H1 (cell line): Measurements from ENCODE around the gene PRAF2. TPM values are rescaled to one million over a fixed set of nuclear protein-coding genes. Genes with fewer than 3 reads are reported as not detected.

Source experiments
- CTCF ChIA-PET: fragments of 300-600 bp; sonication (Branson Sonifier 250); formaldehyde crosslinking; loops from one replicate; lab custom pipeline; 2021; ENCODE audit not compliant: partially characterized antibody; lab: Charles Lee
- POLR2A ChIA-PET: fragments of 300-600 bp; sonication (Branson Sonifier 250); formaldehyde crosslinking; loops from one replicate; lab custom pipeline; 2021; ENCODE audit warnings: inconsistent platforms; ENCODE audit not compliant: partially characterized antibody; lab: Charles Lee
- DNase-seq, 2 experiments: peaks; one replicate each; pipeline versions ENCODE4 v3.0.0 to v3.0.0-alpha.2; 2010 to 2022; ENCODE audit warnings: low spot score in 2 of 2, low read depth in 1 of 2, mixed read lengths in 1 of 2
- FAIRE-seq: peaks from 2 replicates; lab custom pipeline; 2011; peaks lifted over from hg19 to GRCh38; lab: Jason Lieb, UNC
- H2AFZ ChIP-seq: 2 replicates; pipeline ENCODE4 v1.8.1; 2012; ENCODE audit warnings: low read length, inconsistent platforms
- H2AK5ac ChIP-seq: 2 replicates; pipeline ENCODE4 v1.6.1; 2013; ENCODE audit warnings: low read depth, low read length
- H2BK120ac ChIP-seq: replicated peaks from 2 replicates; pipeline ENCODE3; 2013; ENCODE audit warnings: low read depth, low read length, inconsistent platforms
- H2BK12ac ChIP-seq: 2 replicates; pipeline ENCODE4 v1.6.1; 2013; ENCODE audit warnings: low read depth, low read length
- H2BK15ac ChIP-seq: 2 replicates; pipeline ENCODE4 v1.6.1; 2013; ENCODE audit warnings: low read length
- H2BK20ac ChIP-seq: 2 replicates; pipeline ENCODE4 v1.6.1; 2013; ENCODE audit warnings: low read length
- H2BK5ac ChIP-seq: 2 replicates; pipeline ENCODE4 v1.6.1; 2013; ENCODE audit warnings: low read depth, low read length
- H3K14ac ChIP-seq: 2 replicates; pipeline ENCODE4 v1.6.1; 2013; ENCODE audit warnings: inconsistent platforms; ENCODE audit not compliant: insufficient read length
- H3K18ac ChIP-seq: 2 replicates; pipeline ENCODE4 v1.6.1; 2013; ENCODE audit warnings: low read length; ENCODE audit errors: extremely low read depth
- H3K23ac ChIP-seq: 2 replicates; pipeline ENCODE4 v1.6.1; 2013; ENCODE audit warnings: inconsistent platforms; ENCODE audit not compliant: insufficient read length
- H3K23me2 ChIP-seq: 2 replicates; pipeline ENCODE4 v1.6.1; 2013; ENCODE audit warnings: low read depth, low read length
- H3K27ac ChIP-seq: 2 replicates; pipeline ENCODE4 v1.6.1; 2011; ENCODE audit warnings: low read depth, low read length, inconsistent platforms
- H3K27me3 ChIP-seq, 4 experiments: replicated peaks in 1 of 4; 1 replicate in 1 of 4; 2 replicates in 3 of 4; pipeline versions ENCODE4 v1.6.1 to v1.8.1; 2011 to 2013; ENCODE audit warnings: low read length in 3 of 4, mild to moderate bottlenecking in 3 of 4, inconsistent platforms in 2 of 4, mixed read lengths in 2 of 4, moderate library complexity in 1 of 4; ENCODE audit not compliant: control insufficient read depth in 3 of 4, insufficient read depth in 3 of 4; ENCODE audit errors: extremely low read depth in 1 of 4
- H3K36me3 ChIP-seq, 4 experiments: 2 replicates each; pipeline versions ENCODE4 v1.6.1 to v1.8.1; 2011 to 2013; ENCODE audit warnings: mild to moderate bottlenecking in 4 of 4, low read length in 3 of 4, moderate library complexity in 2 of 4, control low read depth in 1 of 4, inconsistent platforms in 1 of 4; ENCODE audit not compliant: insufficient read depth in 4 of 4, control insufficient read depth in 2 of 4
- H3K4ac ChIP-seq: replicated peaks from 2 replicates; pipeline ENCODE3; 2013; ENCODE audit warnings: low read length, low read depth, mixed read lengths, inconsistent platforms; ENCODE audit not compliant: insufficient read length
- H3K4me1 ChIP-seq, 4 experiments: replicated peaks in 1 of 4; 1 replicate in 1 of 4; 2 replicates in 3 of 4; pipeline versions ENCODE4 v1.6.1 to v1.8.1; 2011 to 2013; ENCODE audit warnings: low read length in 3 of 4, inconsistent platforms in 2 of 4, mixed read lengths in 1 of 4; ENCODE audit not compliant: insufficient read depth in 4 of 4, control insufficient read depth in 3 of 4
- H3K4me2 ChIP-seq, 2 experiments: 2 replicates each; pipeline versions ENCODE4 v1.6.1 to v1.8.1; 2011 to 2013; ENCODE audit warnings: low read depth in 2 of 2, low read length in 2 of 2, control low read depth in 1 of 2, inconsistent platforms in 1 of 2, mild to moderate bottlenecking in 1 of 2; ENCODE audit not compliant: insufficient read depth in 1 of 2
- H3K4me3 ChIP-seq, 4 experiments: fragments of 200-600, 300-600 bp in 1 of 4; sonication (generic), shearing (Covaris generic), sonication (Bioruptor Twin) in 1 of 4; 2 replicates each; pipeline versions ENCODE4 v1.5.1 to v1.8.1; 2011 to 2016; ENCODE audit warnings: low read length in 4 of 4, low read depth in 3 of 4, control low read depth in 2 of 4, inconsistent platforms in 2 of 4, mild to moderate bottlenecking in 2 of 4, mixed read lengths in 1 of 4, moderate library complexity in 1 of 4; ENCODE audit not compliant: insufficient read depth in 2 of 4; ENCODE audit errors: extremely low read depth in 1 of 4
- H3K56ac ChIP-seq: replicated peaks from 2 replicates; pipeline ENCODE3; 2013; ENCODE audit warnings: low read depth, mild to moderate bottlenecking, mixed read lengths, low read length, inconsistent platforms; ENCODE audit not compliant: insufficient read length
- H3K79me1 ChIP-seq: 2 replicates; pipeline ENCODE4 v1.6.1; 2013; ENCODE audit warnings: low read depth, low read length, control low read depth
- H3K79me2 ChIP-seq, 2 experiments: 2 replicates each; pipeline versions ENCODE4 v1.6.1 to v1.8.1; 2012 to 2013; ENCODE audit warnings: low read length in 2 of 2, mild to moderate bottlenecking in 2 of 2, inconsistent platforms in 1 of 2; ENCODE audit not compliant: insufficient read depth in 2 of 2, control insufficient read depth in 1 of 2
- H3K9ac ChIP-seq, 4 experiments: replicated peaks in 1 of 4; 1 replicate in 1 of 4; 2 replicates in 3 of 4; pipeline versions ENCODE4 v1.6.1 to v1.8.1; 2011 to 2013; ENCODE audit warnings: low read depth in 3 of 4, low read length in 3 of 4, control low read depth in 2 of 4, mild to moderate bottlenecking in 2 of 4, moderate library complexity in 2 of 4, inconsistent platforms in 1 of 4; ENCODE audit errors: extremely low read depth in 1 of 4
- H3K9me3 ChIP-seq, 2 experiments: 2 replicates each; pipeline versions ENCODE4 v1.6.1 to v1.8.1; 2012 to 2013; ENCODE audit warnings: mild to moderate bottlenecking in 2 of 2, moderate library complexity in 2 of 2, control low read depth in 1 of 2, inconsistent platforms in 1 of 2, low read depth in 1 of 2, low read length in 1 of 2, mixed read lengths in 1 of 2; ENCODE audit not compliant: insufficient read depth in 2 of 2
- H4K20me1 ChIP-seq, 2 experiments: replicated peaks in 1 of 2; 2 replicates each; pipeline versions ENCODE3 to v1.8.1; 2011 to 2013; ENCODE audit warnings: inconsistent platforms in 2 of 2, low read length in 2 of 2, mild to moderate bottlenecking in 1 of 2; ENCODE audit not compliant: insufficient read depth in 2 of 2, control insufficient read depth in 1 of 2
- H4K5ac ChIP-seq: 2 replicates; pipeline ENCODE4 v1.6.1; 2013; ENCODE audit warnings: low read length, low read depth, mixed read lengths, inconsistent platforms; ENCODE audit not compliant: insufficient read length
- H4K8ac ChIP-seq: 2 replicates; pipeline ENCODE4 v1.8.0; 2013; ENCODE audit warnings: mild to moderate bottlenecking, moderate library complexity, low read length, inconsistent platforms; ENCODE audit not compliant: insufficient read depth; ENCODE audit errors: extremely low read depth
- H4K91ac ChIP-seq: replicated peaks from 2 replicates; pipeline ENCODE3; 2013; ENCODE audit warnings: low read length, mixed read lengths, inconsistent platforms; ENCODE audit not compliant: insufficient read length
- CEBPB ChIP-seq: IDR thresholded peaks from 2 replicates; pipeline ENCODE4 v1.6.1; 2012; ENCODE audit warnings: low read depth, low read length
- CREB1 ChIP-seq: IDR thresholded peaks from 2 replicates; pipeline ENCODE4 v1.6.1; 2012; ENCODE audit warnings: inconsistent platforms
- EGR1 ChIP-seq: IDR thresholded peaks from 2 replicates; pipeline ENCODE4 v1.6.1; 2011; ENCODE audit warnings: low read depth, low read length, borderline replicate concordance
- JUN ChIP-seq: IDR thresholded peaks from 2 replicates; pipeline ENCODE4 v1.6.1; 2011; ENCODE audit warnings: low read depth, mild to moderate bottlenecking, improper control_type of control experiment, low read length
- KDM5A ChIP-seq: fragments of 200-600 bp; IDR thresholded peaks from 2 replicates; pipeline ENCODE4 v1.7.1; 2012; ENCODE audit warnings: mild to moderate bottlenecking, low read length, inconsistent platforms, mixed read lengths
- NRF1 ChIP-seq: IDR thresholded peaks from 2 replicates; pipeline ENCODE4 v1.6.1; 2011; ENCODE audit warnings: mild to moderate bottlenecking, low read depth, low read length, improper control_type of control experiment
- RAD21 ChIP-seq, 2 experiments: IDR thresholded peaks in 1 of 2; conservative IDR thresholded peaks in 1 of 2; 2 replicates each; pipeline ENCODE4 v1.6.1; 2011; ENCODE audit warnings: low read depth in 2 of 2, low read length in 2 of 2, improper control_type of control experiment in 1 of 2, inconsistent platforms in 1 of 2, mild to moderate bottlenecking in 1 of 2, moderate library complexity in 1 of 2
- RFX5 ChIP-seq: IDR thresholded peaks from 2 replicates; pipeline ENCODE4 v1.6.1; 2011; ENCODE audit warnings: low read depth, low read length, improper control_type of control experiment, borderline replicate concordance
- SAP30 ChIP-seq: fragments of 300-600 bp; sonication (generic); IDR thresholded peaks from 2 replicates; pipeline ENCODE4 v1.7.1; 2012; ENCODE audit warnings: low read length, moderate library complexity, mild to moderate bottlenecking, inconsistent platforms; ENCODE audit not compliant: insufficient read depth, insufficient replicate concordance
- SP1 ChIP-seq: IDR thresholded peaks from 2 replicates; pipeline ENCODE4 v1.6.1; 2011; ENCODE audit warnings: low read depth, low read length
- SP2 ChIP-seq: IDR thresholded peaks from 2 replicates; pipeline ENCODE4 v1.6.1; 2012; ENCODE audit warnings: mild to moderate bottlenecking, low read length, inconsistent platforms
- TCF12 ChIP-seq: IDR thresholded peaks from 2 replicates; pipeline ENCODE4 v1.6.1; 2011; ENCODE audit warnings: low read depth, mild to moderate bottlenecking, low read length
- WGBS, 2 experiments: shearing (Covaris generic) in 1 of 2; methylation state at CpG; one replicate each; pipeline versions ENCODE4 v1.1.6 to v1.1.7; 2013 to 2015; ENCODE audit warnings: low lambda C conversion rate in 2 of 2, mixed read lengths in 2 of 2, inconsistent platforms in 1 of 2, low coverage in 1 of 2, missing lambda C conversion rate in 1 of 2; ENCODE audit not compliant: insufficient replicate concordance in 2 of 2, insufficient coverage in 1 of 2, insufficient read length in 1 of 2; ENCODE audit errors: extremely low coverage in 1 of 2, missing lambda C conversion rate in 1 of 2; 5-methylcytosine and 5-hydroxymethylcytosine counted together
- polyA plus RNA-seq, 7 experiments: library from polyadenylated mRNA; depleted of rRNA in 3 of 7; stranded (reverse) in 5 of 7; unstranded in 2 of 7; fragments of >200 nt in 5 of 7; fragments of 200-250 nt in 2 of 7; gene quantifications; 1 replicate in 5 of 7; 2 replicates in 1 of 7; 4 replicates in 1 of 7; pipeline versions ENCODE4 v1.2.1 to v1.2.3, GENCODE V29; 2011 to 2013; ENCODE audit warnings: missing spikeins in 2 of 7, mixed read lengths in 2 of 7
- total RNA-seq: library from RNA; stranded (reverse); fragmentation: NEBNext Ultra II Directional; extraction: Animal tissue kit (Norgen Biotek cat#: 25700); gene quantifications from 2 replicates; pipeline ENCODE4 v1.2.1, GENCODE V29; 2021

The PRAF2 gene
- total and polyA plus RNA-seq, 2 of the 8 experiments (the other 6 are each of a cell fraction or from before 2014, with no cell fraction given), result 11.3 to 15.4 TPM

DNA sequence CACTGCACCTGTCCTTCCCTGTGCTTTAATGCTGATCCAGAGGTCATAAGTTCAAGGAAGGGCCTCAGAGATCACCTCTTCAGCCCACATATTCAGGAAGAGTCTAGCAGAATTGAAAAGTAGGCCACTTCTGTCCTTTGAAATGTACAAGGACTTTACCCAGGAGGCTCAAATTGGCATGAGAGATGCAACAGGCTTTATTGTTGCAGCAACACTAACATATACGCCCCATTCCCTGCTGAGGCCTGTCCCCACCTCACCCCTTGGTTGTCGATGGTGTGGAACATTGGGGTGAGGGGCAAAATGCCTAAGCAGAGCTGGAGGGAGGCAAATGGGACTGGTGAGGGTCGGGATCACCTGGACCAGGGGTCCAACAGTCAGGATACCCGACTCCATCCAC lies 2.8 kb downstream of the PRAF2 start:
- ChIA-PET CTCF (no interaction called here), POLR2A (interaction anchor here (1.1 to 1.5 kb wide), 2 partner anchors 10 to 220 kb away, joined by 3 to 6 read pairs; no protein-coding TSS in a partner anchor)
- DNase-seq (no peak), FAIRE-seq (no peak)
- Histone ChIP-seq H2BK12ac (no peak overlapping the region), H3K36me3 (no peaks in the 10 kb centered on the region; a peak in 2 of 8 replicates), H2BK5ac (no peak overlapping the region), H3K23ac (no peak overlapping the region), H3K79me2 (no peaks in the 10 kb centered on the region), H3K23me2 (no peaks in the 10 kb centered on the region), H2BK120ac (no peak overlapping the region), H4K5ac (no peak overlapping the region), H2AK5ac (no peak overlapping the region), H2BK20ac (no peak overlapping the region), H2AFZ (no peak overlapping the region), H3K79me1 (no peaks in the 10 kb centered on the region), H3K4me2 (no peak overlapping the region), H3K9me3 (no peaks in the 10 kb centered on the region), H3K4ac (no peak overlapping the region), H4K91ac (no peak overlapping the region), H3K27me3 (no peaks in the 10 kb centered on the region), H3K4me3 (no peak overlapping the region), H3K27ac (no peak overlapping the region), H4K8ac (no peak overlapping the region), H3K18ac (no peak overlapping the region), H4K20me1 (no peaks in the 10 kb centered on the region), H3K56ac (no peak overlapping the region), H2BK15ac (no peak overlapping the region), H3K9ac (no peak overlapping the region; a peak in 1 of 7 replicates), H3K4me1 (peaks cover 0 to 7% (median 4%) of the 10 kb centered on the region in 4 experiments; a peak in 5 of 7 replicates), H3K14ac (no peak overlapping the region)
- WGBS, 2 experiments, result 84% methylated on average over 4 of the region's 4 CpGs; no CpG with 5 or more reads in 1 of the 2 experiments
- TF ChIP-seq EGR1 (no peak), SP2 (no peak), RFX5 (no peak), JUN (no peak), SAP30 (no peak), KDM5A (no peak), TCF12 (no peak), CEBPB (no peak), CREB1 (no peak), SP1 (no peak), NRF1 (no peak), RAD21 (IDR thresholded peaks at IDR 0.05 in 1 of 2, conservative IDR thresholded peaks at IDR 0.05 in 1 of 2; ENCODE audit: low read depth in 2 of 2, low read length in 2 of 2) (no peak)
